ENCODE data around the gene DCST1. TPM values are rescaled to one million over a fixed set of nuclear protein-coding genes. Genes with fewer than 3 reads are reported as not detected.

Gene DCST1
- total and polyA plus RNA-seq, 2 of the 13 experiments (the other 11 are each of a cell fraction or from before 2014, with no cell fraction given): 0.04 TPM; not detected in 1

DNA sequence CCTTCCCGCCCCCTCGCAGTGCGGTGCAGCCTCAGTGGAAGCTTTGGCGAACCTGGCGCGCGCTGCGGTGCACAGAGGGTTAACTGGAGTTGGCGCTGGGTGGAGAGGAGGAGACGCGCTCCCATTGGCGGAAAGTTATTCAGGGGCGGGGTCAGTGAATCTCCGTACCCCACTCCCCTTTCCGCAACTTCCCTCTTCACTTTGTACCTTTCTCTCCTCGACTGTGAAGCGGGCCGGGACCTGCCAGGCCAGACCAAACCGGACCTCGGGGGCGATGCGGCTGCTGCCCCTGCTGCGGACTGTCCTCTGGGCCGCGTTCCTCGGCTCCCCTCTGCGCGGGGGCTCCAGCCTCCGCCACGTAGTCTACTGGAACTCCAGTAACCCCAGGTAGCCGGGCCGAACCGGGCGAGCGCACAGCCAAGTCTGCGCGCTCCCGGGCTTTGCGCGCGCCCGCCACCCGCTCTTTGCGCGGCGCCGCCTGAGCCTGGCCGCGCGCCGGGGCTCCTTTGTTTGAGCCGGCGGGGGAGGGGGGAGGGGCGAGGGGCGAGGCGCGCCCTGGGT, 30.0 kb downstream of the DCST1 start, which contains the start of gene EFNA4 (continued):
- TF ChIP-seq, protein P1, sequence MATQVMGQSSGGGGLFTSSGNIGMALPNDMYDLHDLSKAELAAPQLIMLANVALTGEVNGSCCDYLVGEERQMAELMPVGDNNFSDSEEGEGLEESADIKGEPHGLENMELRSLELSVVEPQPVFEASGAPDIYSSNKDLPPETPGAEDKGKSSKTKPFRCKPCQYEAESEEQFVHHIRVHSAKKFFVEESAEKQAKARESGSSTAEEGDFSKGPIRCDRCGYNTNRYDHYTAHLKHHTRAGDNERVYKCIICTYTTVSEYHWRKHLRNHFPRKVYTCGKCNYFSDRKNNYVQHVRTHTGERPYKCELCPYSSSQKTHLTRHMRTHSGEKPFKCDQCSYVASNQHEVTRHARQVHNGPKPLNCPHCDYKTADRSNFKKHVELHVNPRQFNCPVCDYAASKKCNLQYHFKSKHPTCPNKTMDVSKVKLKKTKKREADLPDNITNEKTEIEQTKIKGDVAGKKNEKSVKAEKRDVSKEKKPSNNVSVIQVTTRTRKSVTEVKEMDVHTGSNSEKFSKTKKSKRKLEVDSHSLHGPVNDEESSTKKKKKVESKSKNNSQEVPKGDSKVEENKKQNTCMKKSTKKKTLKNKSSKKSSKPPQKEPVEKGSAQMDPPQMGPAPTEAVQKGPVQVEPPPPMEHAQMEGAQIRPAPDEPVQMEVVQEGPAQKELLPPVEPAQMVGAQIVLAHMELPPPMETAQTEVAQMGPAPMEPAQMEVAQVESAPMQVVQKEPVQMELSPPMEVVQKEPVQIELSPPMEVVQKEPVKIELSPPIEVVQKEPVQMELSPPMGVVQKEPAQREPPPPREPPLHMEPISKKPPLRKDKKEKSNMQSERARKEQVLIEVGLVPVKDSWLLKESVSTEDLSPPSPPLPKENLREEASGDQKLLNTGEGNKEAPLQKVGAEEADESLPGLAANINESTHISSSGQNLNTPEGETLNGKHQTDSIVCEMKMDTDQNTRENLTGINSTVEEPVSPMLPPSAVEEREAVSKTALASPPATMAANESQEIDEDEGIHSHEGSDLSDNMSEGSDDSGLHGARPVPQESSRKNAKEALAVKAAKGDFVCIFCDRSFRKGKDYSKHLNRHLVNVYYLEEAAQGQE (IDR thresholded peaks at IDR 0.05; ENCODE audit: borderline replicate concordance in 1 of 2, low read depth in 1 of 2, low read length in 2 of 2): no peak
- no peak for TF ChIP-seq ZNF33A (CRISPR knock-in tag; IDR thresholded peaks at IDR 0.05; ENCODE audit: borderline replicate concordance)
- no peak for TF ChIP-seq ZNF839 (CRISPR knock-in tag; IDR thresholded peaks at IDR 0.05; ENCODE audit: borderline replicate concordance)
- TF ChIP-seq KMT2A (CRISPR knock-in tag; IDR thresholded peaks at IDR 0.05): no peak
- no peak; the same call in 1 of the 2 replicates for TF ChIP-seq HNF4G (IDR thresholded peaks at IDR 0.05; ENCODE audit: borderline replicate concordance, low read depth, low read length)
- TF ChIP-seq HNF4G (CRISPR knock-in tag; IDR thresholded peaks at IDR 0.05; ENCODE audit: borderline replicate concordance, low read depth): 0 out of 2 replicates have a peak, but pooled peaks have one; percentile 33
- TF ChIP-seq, protein P2, sequence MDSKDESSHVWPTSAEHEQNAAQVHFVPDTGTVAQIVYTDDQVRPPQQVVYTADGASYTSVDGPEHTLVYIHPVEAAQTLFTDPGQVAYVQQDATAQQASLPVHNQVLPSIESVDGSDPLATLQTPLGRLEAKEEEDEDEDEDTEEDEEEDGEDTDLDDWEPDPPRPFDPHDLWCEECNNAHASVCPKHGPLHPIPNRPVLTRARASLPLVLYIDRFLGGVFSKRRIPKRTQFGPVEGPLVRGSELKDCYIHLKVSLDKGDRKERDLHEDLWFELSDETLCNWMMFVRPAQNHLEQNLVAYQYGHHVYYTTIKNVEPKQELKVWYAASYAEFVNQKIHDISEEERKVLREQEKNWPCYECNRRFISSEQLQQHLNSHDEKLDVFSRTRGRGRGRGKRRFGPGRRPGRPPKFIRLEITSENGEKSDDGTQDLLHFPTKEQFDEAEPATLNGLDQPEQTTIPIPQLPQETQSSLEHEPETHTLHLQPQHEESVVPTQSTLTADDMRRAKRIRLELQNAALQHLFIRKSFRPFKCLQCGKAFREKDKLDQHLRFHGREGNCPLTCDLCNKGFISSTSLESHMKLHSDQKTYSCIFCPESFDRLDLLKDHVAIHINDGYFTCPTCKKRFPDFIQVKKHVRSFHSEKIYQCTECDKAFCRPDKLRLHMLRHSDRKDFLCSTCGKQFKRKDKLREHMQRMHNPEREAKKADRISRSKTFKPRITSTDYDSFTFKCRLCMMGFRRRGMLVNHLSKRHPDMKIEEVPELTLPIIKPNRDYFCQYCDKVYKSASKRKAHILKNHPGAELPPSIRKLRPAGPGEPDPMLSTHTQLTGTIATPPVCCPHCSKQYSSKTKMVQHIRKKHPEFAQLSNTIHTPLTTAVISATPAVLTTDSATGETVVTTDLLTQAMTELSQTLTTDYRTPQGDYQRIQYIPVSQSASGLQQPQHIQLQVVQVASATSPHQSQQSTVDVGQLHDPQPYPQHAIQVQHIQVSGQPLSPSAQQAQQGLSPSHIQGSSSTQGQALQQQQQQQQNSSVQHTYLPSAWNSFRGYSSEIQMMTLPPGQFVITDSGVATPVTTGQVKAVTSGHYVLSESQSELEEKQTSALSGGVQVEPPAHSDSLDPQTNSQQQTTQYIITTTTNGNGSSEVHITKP (CRISPR knock-in tag; IDR thresholded peaks at IDR 0.05; ENCODE audit: low read depth): peak; percentile 26; the same call in 1 of the 2 replicates
- no peak for TF ChIP-seq ZBTB20 (CRISPR knock-in tag; IDR thresholded peaks at IDR 0.05; ENCODE audit: borderline replicate concordance, low read depth)
- TF ChIP-seq, protein P3, sequence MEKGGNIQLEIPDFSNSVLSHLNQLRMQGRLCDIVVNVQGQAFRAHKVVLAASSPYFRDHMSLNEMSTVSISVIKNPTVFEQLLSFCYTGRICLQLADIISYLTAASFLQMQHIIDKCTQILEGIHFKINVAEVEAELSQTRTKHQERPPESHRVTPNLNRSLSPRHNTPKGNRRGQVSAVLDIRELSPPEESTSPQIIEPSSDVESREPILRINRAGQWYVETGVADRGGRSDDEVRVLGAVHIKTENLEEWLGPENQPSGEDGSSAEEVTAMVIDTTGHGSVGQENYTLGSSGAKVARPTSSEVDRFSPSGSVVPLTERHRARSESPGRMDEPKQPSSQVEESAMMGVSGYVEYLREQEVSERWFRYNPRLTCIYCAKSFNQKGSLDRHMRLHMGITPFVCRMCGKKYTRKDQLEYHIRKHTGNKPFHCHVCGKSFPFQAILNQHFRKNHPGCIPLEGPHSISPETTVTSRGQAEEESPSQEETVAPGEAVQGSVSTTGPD (CRISPR knock-in tag; IDR thresholded peaks at IDR 0.05): no peak
- TF ChIP-seq ZNF432 (CRISPR knock-in tag; IDR thresholded peaks at IDR 0.05; ENCODE audit: borderline replicate concordance): no peak
- no peak for TF ChIP-seq NR2C2 (CRISPR knock-in tag; IDR thresholded peaks at IDR 0.05; ENCODE audit: borderline replicate concordance)
- TF ChIP-seq FOXK1 (CRISPR knock-in tag; IDR thresholded peaks at IDR 0.05; ENCODE audit: borderline replicate concordance, low read depth): no peak; the same call in 1 of the 2 replicates
- 0 out of 2 replicates have a peak, but pooled peaks have one; percentile 8 for TF ChIP-seq ZNF343 (CRISPR knock-in tag; IDR thresholded peaks at IDR 0.05)
- 0 out of 2 replicates have a peak, but pooled peaks have one; percentile 41 for TF ChIP-seq ARNT2 (CRISPR knock-in tag; IDR thresholded peaks at IDR 0.05; ENCODE audit: low read depth)
- no peak for TF ChIP-seq TOPORS (CRISPR knock-in tag; IDR thresholded peaks at IDR 0.05)
- TF ChIP-seq, protein P4, sequence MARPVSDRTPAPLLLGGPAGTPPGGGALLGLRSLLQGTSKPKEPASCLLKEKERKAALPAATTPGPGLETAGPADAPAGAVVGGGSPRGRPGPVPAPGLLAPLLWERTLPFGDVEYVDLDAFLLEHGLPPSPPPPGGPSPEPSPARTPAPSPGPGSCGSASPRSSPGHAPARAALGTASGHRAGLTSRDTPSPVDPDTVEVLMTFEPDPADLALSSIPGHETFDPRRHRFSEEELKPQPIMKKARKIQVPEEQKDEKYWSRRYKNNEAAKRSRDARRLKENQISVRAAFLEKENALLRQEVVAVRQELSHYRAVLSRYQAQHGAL (CRISPR knock-in tag; IDR thresholded peaks at IDR 0.05; ENCODE audit: not compliant biosample characterization): no peak
- TF ChIP-seq, protein P5, sequence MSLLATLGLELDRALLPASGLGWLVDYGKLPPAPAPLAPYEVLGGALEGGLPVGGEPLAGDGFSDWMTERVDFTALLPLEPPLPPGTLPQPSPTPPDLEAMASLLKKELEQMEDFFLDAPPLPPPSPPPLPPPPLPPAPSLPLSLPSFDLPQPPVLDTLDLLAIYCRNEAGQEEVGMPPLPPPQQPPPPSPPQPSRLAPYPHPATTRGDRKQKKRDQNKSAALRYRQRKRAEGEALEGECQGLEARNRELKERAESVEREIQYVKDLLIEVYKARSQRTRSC (CRISPR knock-in tag; IDR thresholded peaks at IDR 0.05; ENCODE audit: low read depth): no peak
- no peak; the same call in 1 of the 2 replicates for TF ChIP-seq THAP11 (CRISPR knock-in tag; IDR thresholded peaks at IDR 0.05)
